ENCODE measurements around the gene SPOCK1.

- TF ChIP-seq, protein P1, sequence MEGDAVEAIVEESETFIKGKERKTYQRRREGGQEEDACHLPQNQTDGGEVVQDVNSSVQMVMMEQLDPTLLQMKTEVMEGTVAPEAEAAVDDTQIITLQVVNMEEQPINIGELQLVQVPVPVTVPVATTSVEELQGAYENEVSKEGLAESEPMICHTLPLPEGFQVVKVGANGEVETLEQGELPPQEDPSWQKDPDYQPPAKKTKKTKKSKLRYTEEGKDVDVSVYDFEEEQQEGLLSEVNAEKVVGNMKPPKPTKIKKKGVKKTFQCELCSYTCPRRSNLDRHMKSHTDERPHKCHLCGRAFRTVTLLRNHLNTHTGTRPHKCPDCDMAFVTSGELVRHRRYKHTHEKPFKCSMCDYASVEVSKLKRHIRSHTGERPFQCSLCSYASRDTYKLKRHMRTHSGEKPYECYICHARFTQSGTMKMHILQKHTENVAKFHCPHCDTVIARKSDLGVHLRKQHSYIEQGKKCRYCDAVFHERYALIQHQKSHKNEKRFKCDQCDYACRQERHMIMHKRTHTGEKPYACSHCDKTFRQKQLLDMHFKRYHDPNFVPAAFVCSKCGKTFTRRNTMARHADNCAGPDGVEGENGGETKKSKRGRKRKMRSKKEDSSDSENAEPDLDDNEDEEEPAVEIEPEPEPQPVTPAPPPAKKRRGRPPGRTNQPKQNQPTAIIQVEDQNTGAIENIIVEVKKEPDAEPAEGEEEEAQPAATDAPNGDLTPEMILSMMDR (IDR thresholded peaks at IDR 0.05), result no peak
- TF ChIP-seq POLR2A (IDR thresholded peaks at IDR 0.05), result no peak
These were observed 215.3 kb downstream of the SPOCK1 start for GRCh38 chr5:137283801-137284200.

Measured in Peyer's patch (tissue), 4 donors.